ENCODE data around the gene APAF1. TPM values are rescaled to one million over a fixed set of nuclear protein-coding genes. Genes with fewer than 3 reads are reported as not detected.

The APAF1 gene
- total RNA-seq, 2 donors from 2014 or later = 6.2 to 7.8 TPM

Other genes starting within 250 kb of the APAF1 start
- gene TMPO, start 129.7 kb upstream of the APAF1 start, total RNA-seq = 10 to 100 TPM; 16.8 to 23.1 TPM
- 1,000 to 10,000 TPM in 1 of 2 donors, 100 to 1,000 TPM in 1; 988 to 1,201 TPM for gene SLC25A3, start 51.6 kb upstream of the APAF1 start, total RNA-seq
- 10 to 100 TPM in 1 of 2 donors, 1 to 10 TPM in 1; 9.2 to 12.1 TPM for gene IKBIP, start 502 bp upstream of the APAF1 start, total RNA-seq